T1000 (cell line): ENCODE data around the gene DOK7.

ENCODE experiments used
- DNase-seq: peaks from one replicate; lab custom pipeline; 2025; ENCODE audit warnings: mixed read lengths; lab: John Stamatoyannopoulos, UW

Gene DOK7

DNA sequence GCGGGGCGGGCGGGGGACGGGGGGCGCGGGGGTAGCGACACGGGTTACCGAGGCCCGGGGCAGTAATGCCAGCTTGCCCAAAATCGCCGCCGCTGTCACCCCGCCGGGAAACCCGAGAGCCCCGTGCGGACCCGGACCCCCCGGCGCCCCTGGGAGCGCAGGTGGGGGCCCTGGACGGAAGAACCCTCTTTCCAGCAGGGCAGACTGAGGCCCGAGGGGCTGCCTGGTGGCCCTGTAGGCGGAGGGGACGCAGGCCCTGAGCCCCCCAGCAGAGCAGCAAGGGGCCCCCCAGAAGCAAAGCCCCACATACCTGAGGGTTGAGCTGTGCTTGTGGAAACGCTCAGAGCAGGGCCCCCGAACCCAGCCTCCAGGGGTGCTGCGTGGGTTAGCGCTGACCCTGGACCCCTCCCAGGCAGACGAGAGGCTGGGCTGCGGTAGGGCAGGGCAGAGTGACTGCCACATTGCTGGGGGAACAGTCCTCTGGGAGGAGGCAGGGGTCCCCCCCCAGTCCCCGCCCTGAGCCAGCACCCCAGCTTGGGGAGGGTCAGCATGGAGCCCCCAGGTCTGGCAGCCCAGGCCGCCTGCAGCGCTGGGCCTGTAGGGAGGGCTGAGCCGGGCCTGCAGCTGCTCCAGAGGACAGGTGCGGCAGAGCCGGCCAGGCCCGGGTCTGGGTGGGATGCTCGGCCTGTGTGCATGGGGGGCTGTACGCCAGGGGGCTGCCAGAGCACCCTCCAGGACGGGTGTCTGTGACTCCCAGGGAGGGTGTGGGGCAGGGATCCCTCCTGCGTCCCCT, 646 bp downstream of the DOK7 start:
- no peak for DNase-seq

DNA sequence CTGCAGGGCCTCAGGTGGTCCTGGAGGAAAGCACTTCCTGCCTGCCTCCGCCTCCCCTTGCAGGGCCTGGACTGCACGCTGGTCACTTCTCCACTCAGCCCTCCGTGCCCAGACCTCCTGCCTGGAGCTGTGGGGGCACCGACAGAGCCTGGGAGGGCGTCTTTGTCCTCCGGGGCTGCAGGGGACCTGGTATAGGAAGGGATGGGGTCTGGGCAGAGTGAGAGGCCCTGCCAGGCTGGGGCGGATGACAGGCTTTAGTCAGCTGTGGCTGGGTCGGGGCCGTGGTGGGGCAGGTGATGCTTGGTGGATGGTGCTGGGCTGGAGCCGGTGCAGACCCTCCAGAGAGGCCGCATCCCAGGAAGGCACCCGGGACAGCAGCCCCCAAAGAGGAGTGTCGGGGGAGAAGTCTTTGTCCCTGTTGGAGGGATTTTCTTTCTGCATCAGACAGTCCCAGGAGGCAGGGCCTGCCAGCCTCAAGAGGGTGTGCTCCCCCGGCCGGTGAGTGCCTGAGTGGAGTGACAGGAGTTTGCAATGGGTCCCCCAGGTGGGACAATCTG, 1.3 kb downstream of the DOK7 start:
- DNase-seq: no peak

GRCh38 chr4:3464911-3465697, 2.0 kb downstream of the DOK7 start:
- no peak for DNase-seq

GRCh38 chr4:3465698-3466671, 2.9 kb downstream of the DOK7 start:
- DNase-seq: no peak

- no peak for DNase-seq
Measured at GRCh38 chr4:3466691-3467600, 3.8 kb downstream of the DOK7 start.

GRCh38 chr4:3467601-3468031, 4.5 kb downstream of the DOK7 start:
- no peak for DNase-seq

- no peak for DNase-seq
Measured at GRCh38 chr4:3468154-3468553, 5.0 kb downstream of the DOK7 start.

DNA sequence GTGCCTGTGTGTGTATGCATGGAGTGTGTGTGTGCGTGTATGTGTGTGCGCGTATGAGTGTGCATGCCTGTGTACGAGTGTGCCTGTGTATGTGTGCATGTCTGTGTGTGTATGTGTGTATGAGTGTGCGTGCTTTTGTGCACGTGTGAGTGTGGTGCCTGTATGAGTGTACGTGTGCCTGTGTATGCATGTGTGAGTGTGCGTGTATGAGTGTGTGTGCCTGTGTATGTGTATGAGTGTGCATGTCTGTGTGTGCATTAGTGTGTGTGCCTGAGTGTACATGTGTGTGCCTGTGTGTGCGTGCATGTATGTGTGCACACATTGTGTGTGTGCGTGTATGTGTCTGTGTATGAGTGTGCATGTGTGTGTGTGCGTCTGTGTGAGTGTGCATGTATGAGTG, 5.7 kb downstream of the DOK7 start:
- DNase-seq: no peak

DNA sequence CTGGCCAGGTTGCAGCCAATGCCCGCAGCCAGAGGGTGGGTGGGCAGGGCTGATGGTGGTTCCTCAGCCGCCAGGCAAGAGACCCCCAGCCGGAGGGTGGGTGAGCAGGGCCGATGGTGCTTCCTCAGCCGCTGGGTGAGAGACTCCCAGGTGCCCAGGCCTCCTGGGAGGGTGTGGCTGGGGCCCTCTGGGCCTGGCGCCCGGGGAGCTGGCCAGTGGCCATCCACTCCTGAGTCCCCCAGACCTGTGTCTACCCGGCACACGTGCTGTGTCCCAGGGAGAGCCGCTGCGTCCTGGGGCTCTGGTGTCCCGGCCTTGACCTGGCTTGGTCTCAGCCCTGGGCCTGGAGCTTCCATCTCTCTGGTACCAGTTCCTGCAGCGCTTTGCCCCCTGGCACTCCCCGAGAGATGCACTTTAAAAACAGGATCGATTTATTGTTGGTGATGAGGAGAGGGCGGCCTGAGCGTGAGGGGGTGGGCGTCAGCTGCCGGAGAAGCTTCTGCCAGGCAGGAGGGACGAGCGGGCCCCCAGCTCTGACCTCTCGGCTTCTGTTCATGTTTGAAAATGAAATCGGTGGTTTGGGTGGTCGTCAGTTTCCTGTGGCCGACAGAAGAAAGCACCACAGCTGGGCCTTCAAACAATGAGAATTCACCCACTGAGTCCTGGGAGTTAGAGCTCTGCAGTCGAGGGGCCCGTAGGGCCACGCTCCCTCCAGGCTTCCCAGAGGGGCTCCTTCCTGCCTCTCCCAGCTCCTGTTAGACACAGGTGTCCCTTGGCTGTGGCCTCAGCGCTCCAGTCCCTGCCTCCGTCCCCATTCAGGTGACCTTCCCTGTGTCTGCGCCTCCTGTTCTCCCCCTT, 6.5 kb downstream of the DOK7 start:
- DNase-seq: no peak

DNA sequence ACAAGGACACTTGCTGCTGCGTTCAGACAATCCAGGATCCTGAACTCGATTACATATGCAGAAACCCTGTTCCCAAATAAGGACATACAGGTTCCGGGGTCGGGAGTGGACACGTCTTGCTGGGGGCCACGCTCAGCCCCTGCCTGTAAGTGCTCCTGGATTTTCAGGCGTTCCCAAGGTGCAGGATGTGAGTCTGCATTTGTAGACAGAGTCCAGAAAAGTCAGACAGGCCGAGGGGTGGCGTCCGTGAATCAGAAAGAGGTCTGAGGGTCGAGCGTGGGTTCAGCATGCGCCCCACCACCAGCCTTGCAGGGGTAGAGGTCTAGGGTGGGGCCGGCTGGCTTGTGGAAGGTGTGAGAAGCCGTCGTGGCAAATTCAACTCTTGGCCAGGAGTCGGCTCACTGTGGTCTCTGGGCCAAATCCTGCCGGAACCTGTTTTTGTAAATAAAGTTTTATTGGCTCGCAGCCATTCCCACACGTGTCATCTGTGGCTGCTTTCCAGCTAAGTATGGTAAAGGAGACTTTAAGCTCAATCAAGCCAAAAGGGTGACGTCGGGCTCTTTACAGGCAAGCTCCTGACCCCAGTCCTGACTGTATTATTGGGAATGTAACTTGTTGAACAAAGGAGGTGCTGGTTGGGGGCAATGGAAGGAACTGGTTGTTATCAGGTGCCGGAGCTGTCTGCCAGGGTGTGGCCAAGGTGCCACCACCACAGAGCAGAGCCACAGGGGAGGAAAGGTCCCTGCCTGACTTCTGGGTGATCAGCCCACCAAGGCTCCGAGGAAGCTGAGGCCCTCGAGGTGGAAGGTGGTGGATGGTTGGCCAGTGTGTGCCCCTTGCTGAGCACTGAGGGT, 7.4 kb downstream of the DOK7 start:
- no peak for DNase-seq

DNA sequence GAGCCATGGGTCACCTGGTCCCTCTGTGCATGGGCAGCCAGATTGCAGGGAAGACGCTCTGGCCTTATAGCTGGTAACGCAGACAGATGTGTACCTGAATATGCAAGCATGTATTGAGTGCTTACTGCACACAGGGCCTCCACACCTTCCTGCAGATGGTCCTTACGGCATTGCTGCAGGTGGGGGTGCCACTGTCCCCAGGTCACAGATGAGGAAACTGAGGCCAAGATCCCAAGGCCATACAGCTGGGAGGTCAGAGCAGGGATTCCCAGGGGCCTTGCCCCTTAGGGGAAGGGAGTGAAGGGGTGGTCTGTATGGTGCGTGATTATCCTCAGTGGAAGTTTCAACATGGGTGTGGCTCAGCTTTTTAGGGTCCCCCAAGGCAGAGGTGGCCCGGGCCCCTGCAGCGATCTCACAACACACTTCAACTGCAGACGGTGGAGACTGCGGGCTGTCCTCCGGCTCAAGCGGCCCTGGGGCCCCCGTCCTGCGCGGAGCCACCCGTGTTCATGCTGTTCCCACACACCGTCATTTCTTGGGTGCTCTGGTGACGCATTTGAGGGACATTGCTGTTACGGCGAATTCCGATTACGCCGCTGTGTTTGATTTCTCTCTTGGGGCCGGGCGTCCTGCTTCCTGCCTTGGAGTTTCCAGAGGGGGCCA, 8.1 kb downstream of the DOK7 start:
- DNase-seq: no peak

DNA sequence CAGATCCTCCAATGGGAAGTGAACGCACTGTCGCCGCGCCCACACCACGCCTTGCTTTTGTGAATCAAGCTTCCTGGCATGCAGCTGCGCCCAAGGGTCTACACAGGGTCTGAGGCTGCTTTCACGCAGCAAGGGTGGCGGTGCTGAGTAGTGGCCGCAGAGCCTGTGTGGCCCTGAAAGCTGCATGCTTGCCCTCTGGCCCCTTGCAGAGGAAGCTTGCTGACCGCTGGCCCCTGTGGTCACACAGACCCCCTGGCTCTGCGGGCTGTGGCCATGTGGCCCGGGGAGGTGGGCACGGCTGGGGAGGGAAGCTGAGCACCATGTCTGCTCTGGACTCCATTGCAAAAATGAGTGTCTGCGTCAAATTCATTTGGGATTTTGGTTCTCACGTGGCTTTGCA, 8.8 kb downstream of the DOK7 start:
- DNase-seq: no peak

DNA sequence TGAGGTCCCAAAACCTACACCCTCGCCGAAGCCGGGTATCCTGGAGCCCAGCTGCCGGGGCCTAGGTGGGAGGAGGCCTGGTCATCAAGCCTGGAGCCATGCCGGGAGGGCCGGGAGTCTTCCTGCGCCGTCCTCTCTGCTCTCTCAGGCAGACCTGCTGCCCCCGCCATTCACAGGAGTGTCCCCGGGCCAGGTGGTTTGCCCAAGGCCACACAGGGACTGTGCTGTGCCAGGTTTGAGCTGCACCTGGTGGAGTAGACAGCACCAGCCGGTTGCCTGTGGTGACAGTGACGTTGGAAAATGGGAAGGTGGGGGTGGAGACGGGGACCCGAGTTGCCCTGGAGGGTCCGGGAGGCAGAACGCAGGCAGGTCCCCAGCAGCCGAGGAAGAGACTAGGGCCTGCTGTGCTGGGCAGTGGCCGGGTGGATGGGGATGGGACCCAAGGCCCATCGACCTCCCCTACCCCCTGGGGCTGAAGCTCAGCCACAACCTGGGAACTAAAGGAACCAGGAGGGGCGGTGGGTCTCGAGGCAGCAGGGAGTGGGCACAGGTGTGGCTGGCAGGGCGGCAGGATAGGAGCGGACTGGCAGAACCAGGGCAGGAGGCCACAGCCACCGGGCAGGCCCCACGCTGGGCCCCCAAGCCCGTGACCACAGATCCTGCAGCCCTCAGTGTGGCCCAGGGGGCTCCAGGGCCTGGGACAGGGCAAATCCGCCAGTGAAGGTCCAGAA, 9.5 kb downstream of the DOK7 start:
- no peak for DNase-seq

DNA sequence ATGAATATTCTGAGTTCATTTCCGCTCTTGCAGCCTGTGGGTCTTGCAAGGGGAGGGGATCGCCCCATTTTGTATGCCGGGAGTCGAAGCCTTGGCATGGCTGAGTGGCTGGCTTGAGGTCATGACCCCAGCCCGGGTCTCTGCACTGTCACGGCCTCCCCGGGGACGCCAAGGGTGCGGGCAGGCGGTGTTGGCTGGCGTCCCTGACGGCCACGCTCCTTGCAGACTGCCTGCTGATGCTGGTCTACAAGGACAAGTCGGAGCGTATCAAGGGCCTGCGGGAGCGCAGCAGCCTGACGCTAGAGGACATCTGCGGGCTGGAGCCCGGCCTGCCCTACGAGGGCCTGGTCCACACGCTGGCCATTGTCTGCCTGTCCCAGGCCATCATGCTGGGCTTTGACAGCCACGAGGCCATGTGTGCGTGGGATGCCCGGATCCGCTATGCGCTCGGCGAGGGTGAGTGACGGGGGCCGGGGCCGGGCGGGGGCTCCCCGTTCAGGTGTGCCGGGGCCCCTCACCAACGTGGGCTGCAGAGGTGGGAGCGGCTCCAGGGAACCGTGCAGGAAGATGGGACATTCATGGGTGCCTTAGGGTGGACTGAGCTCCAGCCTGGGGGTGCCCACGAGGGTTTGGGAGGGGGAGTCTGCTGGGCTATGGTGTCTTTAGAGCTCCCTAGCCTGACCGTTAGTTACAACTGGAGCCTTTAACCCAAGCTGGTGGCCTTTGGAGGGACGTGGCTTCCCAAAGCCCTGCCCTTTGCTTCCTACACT, 10.3 kb downstream of the DOK7 start:
- no peak for DNase-seq

GRCh38 chr4:3473996-3474765, 11.1 kb downstream of the DOK7 start:
- no peak for DNase-seq
